Mesenchymal stem cell (in vitro differentiated cells and primary cell): ENCODE measurements around the gene FARP2.

Experiments used
- DNase-seq: peaks from one replicate; pipeline ENCODE4 v3.0.0-alpha.2; 2013
- H2AFZ ChIP-seq: one replicate; pipeline ENCODE4 v1.6.1; 2013; ENCODE audit warnings: low read depth, mild to moderate bottlenecking, control low read depth, inconsistent platforms, low read length, moderate library complexity
- H2AK5ac ChIP-seq: 2 replicates; pipeline ENCODE4 v1.6.1; 2013; ENCODE audit warnings: low read length, moderate library complexity, mild to moderate bottlenecking, inconsistent platforms; ENCODE audit not compliant: severe bottlenecking
- H2BK120ac ChIP-seq: one replicate; pipeline ENCODE4 v1.6.1; 2013; ENCODE audit warnings: low read depth, mild to moderate bottlenecking, inconsistent platforms, low read length, moderate library complexity
- H2BK12ac ChIP-seq, 2 experiments: one replicate each; pipeline ENCODE4 v1.6.1; 2013; ENCODE audit warnings: inconsistent platforms in 2 of 2, low read length in 2 of 2, mild to moderate bottlenecking in 2 of 2, moderate library complexity in 2 of 2, control low read depth in 1 of 2
- H2BK15ac ChIP-seq: one replicate; pipeline ENCODE4 v1.6.1; 2013; ENCODE audit warnings: mild to moderate bottlenecking, low read depth, inconsistent platforms; ENCODE audit not compliant: poor library complexity, severe bottlenecking
- H2BK5ac ChIP-seq: 2 replicates; pipeline ENCODE4 v1.6.1; 2013; ENCODE audit warnings: low read depth, mild to moderate bottlenecking, low read length, control low read depth, inconsistent platforms; ENCODE audit not compliant: poor library complexity, severe bottlenecking
- H3K14ac ChIP-seq, 2 experiments: one replicate each; pipeline ENCODE4 v1.6.1; 2013; ENCODE audit warnings: inconsistent platforms in 2 of 2, low read length in 2 of 2, control low read depth in 1 of 2, mild to moderate bottlenecking in 1 of 2, moderate library complexity in 1 of 2
- H3K18ac ChIP-seq, 2 experiments: one replicate each; pipeline ENCODE4 v1.6.1; 2013; ENCODE audit warnings: inconsistent platforms in 2 of 2, low read length in 2 of 2, control low read depth in 1 of 2, low read depth in 1 of 2, mild to moderate bottlenecking in 1 of 2
- H3K23ac ChIP-seq, 2 experiments: one replicate each; pipeline ENCODE4 v1.6.1; 2013; ENCODE audit warnings: inconsistent platforms in 2 of 2, low read length in 2 of 2, mild to moderate bottlenecking in 2 of 2, moderate library complexity in 2 of 2, control low read depth in 1 of 2
- H3K27ac ChIP-seq: 2 replicates; pipeline ENCODE4 v1.5.1; 2013; ENCODE audit warnings: mild to moderate bottlenecking, moderate library complexity, low read length, control low read depth, inconsistent platforms; ENCODE audit not compliant: poor library complexity, severe bottlenecking
- H3K27me3 ChIP-seq, 2 experiments: 2 replicates each; pipeline versions ENCODE4 v1.6.1 to v1.7.0; 2013; ENCODE audit warnings: low read length in 2 of 2, mild to moderate bottlenecking in 2 of 2, moderate library complexity in 2 of 2, control low read depth in 1 of 2, inconsistent platforms in 1 of 2; ENCODE audit not compliant: control insufficient read depth in 1 of 2, insufficient read depth in 1 of 2
- H3K36me3 ChIP-seq, 2 experiments: 2 replicates each; pipeline versions ENCODE4 v1.6.1 to v1.7.0; 2013; ENCODE audit warnings: low read length in 2 of 2, control low read depth in 1 of 2, inconsistent platforms in 1 of 2, low read depth in 1 of 2, mild to moderate bottlenecking in 1 of 2; ENCODE audit not compliant: insufficient read depth in 2 of 2, control insufficient read depth in 1 of 2
- H3K4ac ChIP-seq, 2 experiments: one replicate each; pipeline ENCODE4 v1.6.1; 2013; ENCODE audit warnings: inconsistent platforms in 2 of 2, low read length in 2 of 2, mild to moderate bottlenecking in 2 of 2, moderate library complexity in 2 of 2, control low read depth in 1 of 2, low read depth in 1 of 2
- H3K4me1 ChIP-seq: 2 replicates; pipeline ENCODE4 v1.6.1; 2013; ENCODE audit warnings: low read depth, low read length, control low read depth; ENCODE audit not compliant: control insufficient read depth, insufficient read depth
- H3K4me2 ChIP-seq: 2 replicates; pipeline ENCODE4 v1.6.1; 2013; ENCODE audit warnings: low read length, mild to moderate bottlenecking, inconsistent platforms; ENCODE audit not compliant: poor library complexity, severe bottlenecking
- H3K4me3 ChIP-seq, 2 experiments: 2 replicates each; pipeline versions ENCODE4 v1.5.1 to v1.7.0; 2013; ENCODE audit warnings: low read length in 2 of 2, mild to moderate bottlenecking in 2 of 2, control low read depth in 1 of 2, low read depth in 1 of 2; ENCODE audit not compliant: insufficient read depth in 1 of 2
- H3K79me1 ChIP-seq: replicated peaks from 2 replicates; pipeline ENCODE4 v1.6.1; 2013; ENCODE audit warnings: mild to moderate bottlenecking, control low read depth, low read length, inconsistent platforms; ENCODE audit not compliant: poor library complexity, severe bottlenecking
- H3K9ac ChIP-seq: 2 replicates; pipeline ENCODE4 v1.7.0; 2013; ENCODE audit warnings: mild to moderate bottlenecking, low read length, moderate library complexity
- H3K9me3 ChIP-seq: 2 replicates; pipeline ENCODE4 v1.7.0; 2013; ENCODE audit warnings: mild to moderate bottlenecking, low read length; ENCODE audit not compliant: control insufficient read depth
- H4K8ac ChIP-seq: one replicate; pipeline ENCODE4 v1.6.1; 2013; ENCODE audit warnings: inconsistent platforms, mild to moderate bottlenecking, low read length, moderate library complexity
- H4K91ac ChIP-seq: one replicate; pipeline ENCODE4 v1.6.1; 2013; ENCODE audit warnings: mild to moderate bottlenecking, low read length, inconsistent platforms
- WGBS: methylation state at CpG from one replicate; pipeline ENCODE4 v1.1.7; 2013; ENCODE audit warnings: mixed read lengths; 5-methylcytosine and 5-hydroxymethylcytosine counted together

Gene FARP2

DNA sequence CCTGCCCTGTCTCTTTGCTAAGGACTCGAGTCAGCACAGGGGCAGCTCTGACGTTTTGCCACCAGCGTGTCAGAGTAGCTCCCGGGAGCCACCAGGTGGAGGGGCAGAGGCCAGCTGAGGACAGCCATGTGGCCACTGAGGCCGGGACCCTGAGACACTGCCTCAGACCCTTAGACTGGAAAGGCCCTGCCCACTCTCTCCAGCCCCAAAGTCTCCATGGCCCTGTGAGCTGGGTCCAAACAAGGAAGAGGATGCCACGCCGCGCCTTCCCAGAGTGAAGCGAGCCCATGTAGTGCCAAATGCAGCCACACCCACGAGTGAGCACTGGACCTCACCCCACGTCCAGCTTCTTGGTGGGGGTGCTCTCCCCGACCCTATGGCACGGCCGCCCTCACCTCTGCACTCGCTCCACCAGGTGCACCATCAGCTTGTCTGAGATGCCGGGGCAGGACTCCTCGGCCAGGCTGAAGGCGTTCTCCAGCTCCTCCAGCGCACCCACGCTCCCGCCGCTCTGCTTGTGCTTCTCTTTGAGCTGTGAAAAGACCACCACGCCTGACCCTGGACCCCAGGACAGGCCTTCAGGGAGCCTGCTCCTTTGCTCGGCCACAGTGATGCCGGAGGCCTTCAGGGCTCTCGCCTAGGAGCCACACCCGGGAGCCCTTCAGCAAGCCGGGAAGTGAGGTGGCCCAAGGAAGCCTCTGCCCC is 140.1 kb downstream of the FARP2 start:
- H3K36me3 ChIP-seq = peaks cover 90 to 96% of the 10 kb centered on the region in 2 experiments
- H3K27ac ChIP-seq = no peak overlapping the region
- H3K18ac ChIP-seq = no peak overlapping the region
- no peak overlapping the region for H2AFZ ChIP-seq
- no peak overlapping the region for H3K4me3 ChIP-seq
- WGBS = 97% methylated on average over 28 of the region's 28 CpGs
- H3K9me3 ChIP-seq = no peaks in the 10 kb centered on the region
- no peak overlapping the region for H2BK5ac ChIP-seq
- no peak overlapping the region for H2BK120ac ChIP-seq
- H3K4me2 ChIP-seq = no peak overlapping the region
- H2BK12ac ChIP-seq = no peak overlapping the region
- H2BK15ac ChIP-seq = no peak overlapping the region
- no peak overlapping the region for H3K9ac ChIP-seq
- H3K23ac ChIP-seq = no peak overlapping the region
- no peaks in the 10 kb centered on the region for H3K27me3 ChIP-seq
- H3K4ac ChIP-seq = no peak overlapping the region
- H3K14ac ChIP-seq = no peak overlapping the region
- no peak overlapping the region for H4K91ac ChIP-seq
- H4K8ac ChIP-seq = no peak overlapping the region
- no peak for DNase-seq
- H3K79me1 ChIP-seq = peaks cover 25% of the 10 kb centered on the region
- H2AK5ac ChIP-seq = no peak overlapping the region
- peaks cover 21% of the 10 kb centered on the region for H3K4me1 ChIP-seq

- Histone ChIP-seq H3K14ac (no peak overlapping the region), H2BK15ac (no peak overlapping the region), H2BK12ac (no peak overlapping the region), H3K36me3 (peaks cover 88 to 93% of the 10 kb centered on the region in 2 experiments), H2BK5ac (no peak overlapping the region), H2BK120ac (no peak overlapping the region), H3K4me1 (peaks cover 21% of the 10 kb centered on the region), H3K4ac (no peak overlapping the region), H3K9ac (no peak overlapping the region), H3K27me3 (no peaks in the 10 kb centered on the region), H4K91ac (no peak overlapping the region), H3K79me1 (peaks cover 33% of the 10 kb centered on the region), H3K9me3 (no peaks in the 10 kb centered on the region), H3K4me2 (no peak overlapping the region), H2AK5ac (no peak overlapping the region), H3K23ac (no peak overlapping the region), H3K18ac (no peak overlapping the region), H3K4me3 (no peak overlapping the region), H2AFZ (no peak overlapping the region), H4K8ac (no peak overlapping the region), H3K27ac (no peak overlapping the region)
- WGBS = 94% methylated on average over 29 of the region's 29 CpGs
- DNase-seq = no peak
Observed at GRCh38 chr2:241496904-241497877, 141.1 kb downstream of the FARP2 start.

DNA sequence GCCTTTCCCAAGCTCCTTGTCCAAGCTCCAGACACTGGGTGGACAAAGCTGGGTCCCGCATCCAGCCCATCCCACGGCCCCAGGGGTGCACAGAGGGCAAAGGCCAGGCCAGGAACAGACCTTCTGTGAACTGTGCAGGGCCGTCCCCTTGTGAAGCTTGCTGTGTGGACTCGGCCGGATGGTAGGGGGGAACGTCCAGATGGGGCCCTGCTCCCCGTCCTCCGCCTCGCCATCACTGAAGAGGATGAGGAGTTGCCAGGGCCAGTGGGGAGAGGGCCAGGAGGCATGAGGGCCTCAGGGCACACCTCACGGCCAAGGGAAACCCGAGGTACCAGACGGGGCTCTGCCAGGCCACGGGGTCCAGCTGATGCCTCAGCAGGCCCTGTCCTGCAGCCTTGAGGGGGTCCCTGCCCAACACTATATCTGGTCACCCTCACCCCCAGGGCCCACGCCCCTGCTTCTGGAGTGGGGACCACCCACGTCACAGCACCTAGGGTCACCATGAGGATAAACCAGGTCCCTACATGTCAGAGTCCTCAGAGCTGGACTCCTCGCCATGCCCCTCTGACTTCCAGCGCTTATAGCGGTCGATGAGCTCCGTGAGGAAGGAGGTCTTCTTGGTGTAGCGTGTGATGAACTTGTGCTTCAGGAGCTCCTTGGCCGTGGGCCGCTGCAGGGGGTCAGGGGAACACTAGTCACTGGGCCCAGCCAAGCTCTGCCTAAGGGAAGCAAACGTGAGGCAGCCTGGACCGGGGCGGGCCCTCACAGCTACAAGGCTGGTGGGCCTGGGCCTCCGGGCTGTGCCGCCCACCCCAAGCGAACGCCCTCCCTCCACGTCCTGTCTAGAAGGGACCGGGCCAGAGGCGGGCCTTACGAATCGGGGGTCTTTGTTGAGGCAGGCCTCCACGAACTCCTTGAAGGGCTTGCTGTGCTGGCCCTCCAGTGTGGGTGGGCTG is 142.3 kb downstream of the FARP2 start:
- H3K79me1 ChIP-seq = peaks cover 38% of the 10 kb centered on the region
- H3K23ac ChIP-seq = no peak overlapping the region
- H3K18ac ChIP-seq = no peak overlapping the region
- no peak overlapping the region for H2AFZ ChIP-seq
- H3K4me3 ChIP-seq = no peak overlapping the region
- WGBS = 97% methylated on average over 36 of the region's 36 CpGs
- H3K4me1 ChIP-seq = peaks cover 21% of the 10 kb centered on the region
- H2BK120ac ChIP-seq = no peak overlapping the region
- no peak for DNase-seq
- H2BK12ac ChIP-seq = no peak overlapping the region
- H3K36me3 ChIP-seq = peaks cover 76 to 82% of the 10 kb centered on the region in 2 experiments
- H2AK5ac ChIP-seq = no peak overlapping the region
- H2BK15ac ChIP-seq = no peak overlapping the region
- H3K4ac ChIP-seq = no peak overlapping the region
- H2BK5ac ChIP-seq = no peak overlapping the region
- no peak overlapping the region for H3K14ac ChIP-seq
- no peaks in the 10 kb centered on the region for H3K27me3 ChIP-seq
- no peak overlapping the region for H4K8ac ChIP-seq
- H3K9ac ChIP-seq = no peak overlapping the region
- no peaks in the 10 kb centered on the region for H3K9me3 ChIP-seq
- no peak overlapping the region for H3K27ac ChIP-seq
- H3K4me2 ChIP-seq = no peak overlapping the region
- no peak overlapping the region for H4K91ac ChIP-seq
